Stimulated activated CD4-positive, alpha-beta T cell treated with anti-CD3 and anti-CD28 coated beads, TNF-alpha, amount 100 ng/mL, for 48 hours (primary cell): ENCODE measurements around the gene LARP1.

Experiments
- DNase-seq, 3 donors: peaks; one replicate each; pipeline ENCODE4 v3.0.0-alpha.2; 2020; ENCODE audit warnings: low read depth in 3 of 3

The LARP1 gene

GRCh38 chr5:154762261-154762660, 7.1 kb downstream of the LARP1 start:
- no peak for DNase-seq

- DNase-seq = no peak
Observed at GRCh38 chr5:154762700-154763099, 7.5 kb downstream of the LARP1 start.

GRCh38 chr5:154764967-154765366, 9.8 kb downstream of the LARP1 start:
- no peak for DNase-seq

GRCh38 chr5:154765396-154765925, 10.3 kb downstream of the LARP1 start:
- DNase-seq = no peak

- no peak for DNase-seq
Observed at GRCh38 chr5:154766558-154767281, 11.5 kb downstream of the LARP1 start.

- no peak for DNase-seq
Observed at GRCh38 chr5:154767576-154767975, 12.4 kb downstream of the LARP1 start.

GRCh38 chr5:154768207-154768606, 13.0 kb downstream of the LARP1 start:
- no peak for DNase-seq

- DNase-seq = no peak
Observed at GRCh38 chr5:154770111-154770510, 14.9 kb downstream of the LARP1 start.

GRCh38 chr5:154771383-154771901, 16.3 kb downstream of the LARP1 start:
- DNase-seq = no peak

- no peak for DNase-seq
Observed at GRCh38 chr5:154773326-154773725, 18.1 kb downstream of the LARP1 start.

- no peak for DNase-seq
Observed at GRCh38 chr5:154776167-154776566, 21.0 kb downstream of the LARP1 start.

- DNase-seq = no peak
Observed at GRCh38 chr5:154778534-154778933, 23.4 kb downstream of the LARP1 start.

- DNase-seq = no peak
Observed at GRCh38 chr5:154779105-154779504, 23.9 kb downstream of the LARP1 start.

- DNase-seq = no peak
Observed at GRCh38 chr5:154780128-154780527, 25.0 kb downstream of the LARP1 start.

- DNase-seq = no peak
Observed at GRCh38 chr5:154782326-154782725, 27.1 kb downstream of the LARP1 start.

- no peak for DNase-seq
Observed at GRCh38 chr5:154782812-154783592, 27.8 kb downstream of the LARP1 start.

GRCh38 chr5:154783774-154784460, 28.7 kb downstream of the LARP1 start:
- no peak for DNase-seq

GRCh38 chr5:154784856-154785255, 29.7 kb downstream of the LARP1 start:
- DNase-seq = no peak

- no peak for DNase-seq
Observed at GRCh38 chr5:154786414-154786813, 31.2 kb downstream of the LARP1 start.

- no peak for DNase-seq
Observed at GRCh38 chr5:154788212-154788611, 33.0 kb downstream of the LARP1 start.

- DNase-seq = no peak
Observed at GRCh38 chr5:154791535-154791934, 36.4 kb downstream of the LARP1 start.
